H1 (cell line): ENCODE results near the gene SENP1. TPM values are rescaled to one million over a fixed set of nuclear protein-coding genes. Genes with fewer than 3 reads are reported as not detected.

Experiments used
- CTCF ChIA-PET: fragments of 300-600 bp; sonication (Branson Sonifier 250); formaldehyde crosslinking; loops from one replicate; lab custom pipeline; 2021; ENCODE audit not compliant: partially characterized antibody; lab: Charles Lee
- POLR2A ChIA-PET: fragments of 300-600 bp; sonication (Branson Sonifier 250); formaldehyde crosslinking; loops from one replicate; lab custom pipeline; 2021; ENCODE audit warnings: inconsistent platforms; ENCODE audit not compliant: partially characterized antibody; lab: Charles Lee
- DNase-seq, 2 experiments: peaks; one replicate each; pipeline versions ENCODE4 v3.0.0 to v3.0.0-alpha.2; 2010 to 2022; ENCODE audit warnings: low spot score in 2 of 2, low read depth in 1 of 2, mixed read lengths in 1 of 2
- FAIRE-seq: peaks from 2 replicates; lab custom pipeline; 2011; peaks lifted over from hg19 to GRCh38; lab: Jason Lieb, UNC
- H2AFZ ChIP-seq: 2 replicates; pipeline ENCODE4 v1.8.1; 2012; ENCODE audit warnings: low read length, inconsistent platforms
- H2AK5ac ChIP-seq: 2 replicates; pipeline ENCODE4 v1.6.1; 2013; ENCODE audit warnings: low read depth, low read length
- H2BK120ac ChIP-seq: replicated peaks from 2 replicates; pipeline ENCODE3; 2013; ENCODE audit warnings: low read depth, low read length, inconsistent platforms
- H2BK12ac ChIP-seq: 2 replicates; pipeline ENCODE4 v1.6.1; 2013; ENCODE audit warnings: low read depth, low read length
- H2BK15ac ChIP-seq: 2 replicates; pipeline ENCODE4 v1.6.1; 2013; ENCODE audit warnings: low read length
- H2BK20ac ChIP-seq: 2 replicates; pipeline ENCODE4 v1.6.1; 2013; ENCODE audit warnings: low read length
- H2BK5ac ChIP-seq: 2 replicates; pipeline ENCODE4 v1.6.1; 2013; ENCODE audit warnings: low read depth, low read length
- H3K14ac ChIP-seq: 2 replicates; pipeline ENCODE4 v1.6.1; 2013; ENCODE audit warnings: inconsistent platforms; ENCODE audit not compliant: insufficient read length
- H3K18ac ChIP-seq: 2 replicates; pipeline ENCODE4 v1.6.1; 2013; ENCODE audit warnings: low read length; ENCODE audit errors: extremely low read depth
- H3K23ac ChIP-seq: 2 replicates; pipeline ENCODE4 v1.6.1; 2013; ENCODE audit warnings: inconsistent platforms; ENCODE audit not compliant: insufficient read length
- H3K23me2 ChIP-seq: 2 replicates; pipeline ENCODE4 v1.6.1; 2013; ENCODE audit warnings: low read depth, low read length
- H3K27ac ChIP-seq: 2 replicates; pipeline ENCODE4 v1.6.1; 2011; ENCODE audit warnings: low read depth, low read length, inconsistent platforms
- H3K27me3 ChIP-seq, 4 experiments: replicated peaks in 1 of 4; 1 replicate in 1 of 4; 2 replicates in 3 of 4; pipeline versions ENCODE4 v1.6.1 to v1.8.1; 2011 to 2013; ENCODE audit warnings: low read length in 3 of 4, mild to moderate bottlenecking in 3 of 4, inconsistent platforms in 2 of 4, mixed read lengths in 2 of 4, moderate library complexity in 1 of 4; ENCODE audit not compliant: control insufficient read depth in 3 of 4, insufficient read depth in 3 of 4; ENCODE audit errors: extremely low read depth in 1 of 4
- H3K36me3 ChIP-seq, 4 experiments: 2 replicates each; pipeline versions ENCODE4 v1.6.1 to v1.8.1; 2011 to 2013; ENCODE audit warnings: mild to moderate bottlenecking in 4 of 4, low read length in 3 of 4, moderate library complexity in 2 of 4, control low read depth in 1 of 4, inconsistent platforms in 1 of 4; ENCODE audit not compliant: insufficient read depth in 4 of 4, control insufficient read depth in 2 of 4
- H3K4ac ChIP-seq: replicated peaks from 2 replicates; pipeline ENCODE3; 2013; ENCODE audit warnings: low read length, low read depth, mixed read lengths, inconsistent platforms; ENCODE audit not compliant: insufficient read length
- H3K4me1 ChIP-seq, 4 experiments: replicated peaks in 1 of 4; 1 replicate in 1 of 4; 2 replicates in 3 of 4; pipeline versions ENCODE4 v1.6.1 to v1.8.1; 2011 to 2013; ENCODE audit warnings: low read length in 3 of 4, inconsistent platforms in 2 of 4, mixed read lengths in 1 of 4; ENCODE audit not compliant: insufficient read depth in 4 of 4, control insufficient read depth in 3 of 4
- H3K4me2 ChIP-seq, 2 experiments: 2 replicates each; pipeline versions ENCODE4 v1.6.1 to v1.8.1; 2011 to 2013; ENCODE audit warnings: low read depth in 2 of 2, low read length in 2 of 2, control low read depth in 1 of 2, inconsistent platforms in 1 of 2, mild to moderate bottlenecking in 1 of 2; ENCODE audit not compliant: insufficient read depth in 1 of 2
- H3K4me3 ChIP-seq, 4 experiments: fragments of 200-600, 300-600 bp in 1 of 4; sonication (generic), shearing (Covaris generic), sonication (Bioruptor Twin) in 1 of 4; 2 replicates each; pipeline versions ENCODE4 v1.5.1 to v1.8.1; 2011 to 2016; ENCODE audit warnings: low read length in 4 of 4, low read depth in 3 of 4, control low read depth in 2 of 4, inconsistent platforms in 2 of 4, mild to moderate bottlenecking in 2 of 4, mixed read lengths in 1 of 4, moderate library complexity in 1 of 4; ENCODE audit not compliant: insufficient read depth in 2 of 4; ENCODE audit errors: extremely low read depth in 1 of 4
- H3K56ac ChIP-seq: replicated peaks from 2 replicates; pipeline ENCODE3; 2013; ENCODE audit warnings: low read depth, mild to moderate bottlenecking, mixed read lengths, low read length, inconsistent platforms; ENCODE audit not compliant: insufficient read length
- H3K79me1 ChIP-seq: 2 replicates; pipeline ENCODE4 v1.6.1; 2013; ENCODE audit warnings: low read depth, low read length, control low read depth
- H3K79me2 ChIP-seq, 2 experiments: 2 replicates each; pipeline versions ENCODE4 v1.6.1 to v1.8.1; 2012 to 2013; ENCODE audit warnings: low read length in 2 of 2, mild to moderate bottlenecking in 2 of 2, inconsistent platforms in 1 of 2; ENCODE audit not compliant: insufficient read depth in 2 of 2, control insufficient read depth in 1 of 2
- H3K9ac ChIP-seq, 4 experiments: replicated peaks in 1 of 4; 1 replicate in 1 of 4; 2 replicates in 3 of 4; pipeline versions ENCODE4 v1.6.1 to v1.8.1; 2011 to 2013; ENCODE audit warnings: low read depth in 3 of 4, low read length in 3 of 4, control low read depth in 2 of 4, mild to moderate bottlenecking in 2 of 4, moderate library complexity in 2 of 4, inconsistent platforms in 1 of 4; ENCODE audit errors: extremely low read depth in 1 of 4
- H3K9me3 ChIP-seq, 2 experiments: 2 replicates each; pipeline versions ENCODE4 v1.6.1 to v1.8.1; 2012 to 2013; ENCODE audit warnings: mild to moderate bottlenecking in 2 of 2, moderate library complexity in 2 of 2, control low read depth in 1 of 2, inconsistent platforms in 1 of 2, low read depth in 1 of 2, low read length in 1 of 2, mixed read lengths in 1 of 2; ENCODE audit not compliant: insufficient read depth in 2 of 2
- H4K20me1 ChIP-seq, 2 experiments: replicated peaks in 1 of 2; 2 replicates each; pipeline versions ENCODE3 to v1.8.1; 2011 to 2013; ENCODE audit warnings: inconsistent platforms in 2 of 2, low read length in 2 of 2, mild to moderate bottlenecking in 1 of 2; ENCODE audit not compliant: insufficient read depth in 2 of 2, control insufficient read depth in 1 of 2
- H4K5ac ChIP-seq: 2 replicates; pipeline ENCODE4 v1.6.1; 2013; ENCODE audit warnings: low read length, low read depth, mixed read lengths, inconsistent platforms; ENCODE audit not compliant: insufficient read length
- H4K8ac ChIP-seq: 2 replicates; pipeline ENCODE4 v1.8.0; 2013; ENCODE audit warnings: mild to moderate bottlenecking, moderate library complexity, low read length, inconsistent platforms; ENCODE audit not compliant: insufficient read depth; ENCODE audit errors: extremely low read depth
- H4K91ac ChIP-seq: replicated peaks from 2 replicates; pipeline ENCODE3; 2013; ENCODE audit warnings: low read length, mixed read lengths, inconsistent platforms; ENCODE audit not compliant: insufficient read length
- FOSL1 ChIP-seq: IDR thresholded peaks from 2 replicates; pipeline ENCODE4 v1.6.1; 2011; ENCODE audit warnings: mild to moderate bottlenecking, low read depth, low read length, moderate library complexity; ENCODE audit not compliant: insufficient read depth
- WGBS, 2 experiments: shearing (Covaris generic) in 1 of 2; methylation state at CpG; one replicate each; pipeline versions ENCODE4 v1.1.6 to v1.1.7; 2013 to 2015; ENCODE audit warnings: low lambda C conversion rate in 2 of 2, mixed read lengths in 2 of 2, inconsistent platforms in 1 of 2, low coverage in 1 of 2, missing lambda C conversion rate in 1 of 2; ENCODE audit not compliant: insufficient replicate concordance in 2 of 2, insufficient coverage in 1 of 2, insufficient read length in 1 of 2; ENCODE audit errors: extremely low coverage in 1 of 2, missing lambda C conversion rate in 1 of 2; 5-methylcytosine and 5-hydroxymethylcytosine counted together
- polyA plus RNA-seq, 7 experiments: library from polyadenylated mRNA; depleted of rRNA in 3 of 7; stranded (reverse) in 5 of 7; unstranded in 2 of 7; fragments of >200 nt in 5 of 7; fragments of 200-250 nt in 2 of 7; gene quantifications; 1 replicate in 5 of 7; 2 replicates in 1 of 7; 4 replicates in 1 of 7; pipeline versions ENCODE4 v1.2.1 to v1.2.3, GENCODE V29; 2011 to 2013; ENCODE audit warnings: missing spikeins in 2 of 7, mixed read lengths in 2 of 7
- total RNA-seq: library from RNA; stranded (reverse); fragmentation: NEBNext Ultra II Directional; extraction: Animal tissue kit (Norgen Biotek cat#: 25700); gene quantifications from 2 replicates; pipeline ENCODE4 v1.2.1, GENCODE V29; 2021

Gene SENP1
- total and polyA plus RNA-seq, 2 of the 8 experiments (the other 6 are each of a cell fraction or from before 2014, with no cell fraction given) = 14.2 to 31.5 TPM

GRCh38 chr12:48132826-48133225, 26.9 kb upstream of the SENP1 start:
- no peak overlapping the region for H4K91ac ChIP-seq
- ChIA-PET POLR2A (interaction anchor here (1.2 to 2.2 kb wide), 5 partner anchors 8 to 27 kb away, joined by 3 to 6 read pairs (median 4); partner anchors contain the start of gene SENP1), CTCF (interaction anchor here (1.1 to 1.4 kb wide), 2 partner anchors 8 to 24 kb away, joined by 3 read pairs; partner anchors contain the start of gene ASB8)

More at GRCh38 chr12:48132826-48133225, 26.9 kb upstream of the SENP1 start:
- Histone ChIP-seq H4K8ac (no peak overlapping the region), H3K4me2 (no peak overlapping the region), H3K23me2 (no peaks in the 10 kb centered on the region), H2BK5ac (no peak overlapping the region), H3K14ac (no peak overlapping the region), H2BK12ac (no peak overlapping the region), H3K9me3 (no peaks in the 10 kb centered on the region), H3K56ac (no peak overlapping the region), H3K79me1 (no peaks in the 10 kb centered on the region; the same call in 1 of the 2 replicates), H3K4ac (no peak overlapping the region), H2BK120ac (no peak overlapping the region), H3K36me3 (peaks cover 22 to 78% (median 61%) of the 10 kb centered on the region in 4 experiments), H3K4me1 (no peaks in the 10 kb centered on the region), H3K27ac (no peak overlapping the region), H4K5ac (no peak overlapping the region), H3K4me3 (no peak overlapping the region), H3K23ac (no peak overlapping the region), H2BK15ac (no peak overlapping the region), H2AK5ac (no peak overlapping the region), H2AFZ (no peak overlapping the region), H3K79me2 (no peaks in the 10 kb centered on the region), H3K18ac (no peak overlapping the region), H4K20me1 (peaks cover 0 to 2% of the 10 kb centered on the region in 2 experiments), H3K27me3 (no peaks in the 10 kb centered on the region), H3K9ac (no peak overlapping the region), H2BK20ac (no peak overlapping the region)
- DNase-seq = no peak
- no peak for TF ChIP-seq FOSL1
- no peak for FAIRE-seq
- 93% methylated on average over 14 of the region's 14 CpGs; no CpG with 5 or more reads in 1 of the 2 experiments for WGBS, 2 experiments
